Loucy (cell line): Measurements from ENCODE around the gene MYO5B.

ENCODE experiments used
- EZH2phosphoT487 ChIP-seq: fragments of 200-600 bp; IDR thresholded peaks from 2 replicates; pipeline ENCODE4 v1.6.1; 2018; ENCODE audit warnings: antibody characterized with exemption, mild to moderate bottlenecking, moderate library complexity, borderline replicate concordance
- TF ChIP-seq, protein P1 (sequence below): fragments of 200-600 bp; sonication (generic); conservative IDR thresholded peaks from 2 replicates; pipeline ENCODE4 v1.5.1; 2014; ENCODE audit warnings: mild to moderate bottlenecking, antibody characterized with exemption, low read length

- no peak for TF ChIP-seq EZH2phosphoT487
- TF ChIP-seq, protein P1, sequence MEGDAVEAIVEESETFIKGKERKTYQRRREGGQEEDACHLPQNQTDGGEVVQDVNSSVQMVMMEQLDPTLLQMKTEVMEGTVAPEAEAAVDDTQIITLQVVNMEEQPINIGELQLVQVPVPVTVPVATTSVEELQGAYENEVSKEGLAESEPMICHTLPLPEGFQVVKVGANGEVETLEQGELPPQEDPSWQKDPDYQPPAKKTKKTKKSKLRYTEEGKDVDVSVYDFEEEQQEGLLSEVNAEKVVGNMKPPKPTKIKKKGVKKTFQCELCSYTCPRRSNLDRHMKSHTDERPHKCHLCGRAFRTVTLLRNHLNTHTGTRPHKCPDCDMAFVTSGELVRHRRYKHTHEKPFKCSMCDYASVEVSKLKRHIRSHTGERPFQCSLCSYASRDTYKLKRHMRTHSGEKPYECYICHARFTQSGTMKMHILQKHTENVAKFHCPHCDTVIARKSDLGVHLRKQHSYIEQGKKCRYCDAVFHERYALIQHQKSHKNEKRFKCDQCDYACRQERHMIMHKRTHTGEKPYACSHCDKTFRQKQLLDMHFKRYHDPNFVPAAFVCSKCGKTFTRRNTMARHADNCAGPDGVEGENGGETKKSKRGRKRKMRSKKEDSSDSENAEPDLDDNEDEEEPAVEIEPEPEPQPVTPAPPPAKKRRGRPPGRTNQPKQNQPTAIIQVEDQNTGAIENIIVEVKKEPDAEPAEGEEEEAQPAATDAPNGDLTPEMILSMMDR = peak; percentile 79
These were observed 185.1 kb downstream of the MYO5B start for GRCh38 chr18:50009773-50010335.
